ENCODE measurements around the gene ZNF775. TPM values are rescaled to one million over a fixed set of nuclear protein-coding genes. Genes with fewer than 3 reads are reported as not detected.

Gene ZNF775
- total and polyA plus RNA-seq, 4 experiments from 2014 or later, result 0.67 to 7.6 (median 4.9) TPM

DNA sequence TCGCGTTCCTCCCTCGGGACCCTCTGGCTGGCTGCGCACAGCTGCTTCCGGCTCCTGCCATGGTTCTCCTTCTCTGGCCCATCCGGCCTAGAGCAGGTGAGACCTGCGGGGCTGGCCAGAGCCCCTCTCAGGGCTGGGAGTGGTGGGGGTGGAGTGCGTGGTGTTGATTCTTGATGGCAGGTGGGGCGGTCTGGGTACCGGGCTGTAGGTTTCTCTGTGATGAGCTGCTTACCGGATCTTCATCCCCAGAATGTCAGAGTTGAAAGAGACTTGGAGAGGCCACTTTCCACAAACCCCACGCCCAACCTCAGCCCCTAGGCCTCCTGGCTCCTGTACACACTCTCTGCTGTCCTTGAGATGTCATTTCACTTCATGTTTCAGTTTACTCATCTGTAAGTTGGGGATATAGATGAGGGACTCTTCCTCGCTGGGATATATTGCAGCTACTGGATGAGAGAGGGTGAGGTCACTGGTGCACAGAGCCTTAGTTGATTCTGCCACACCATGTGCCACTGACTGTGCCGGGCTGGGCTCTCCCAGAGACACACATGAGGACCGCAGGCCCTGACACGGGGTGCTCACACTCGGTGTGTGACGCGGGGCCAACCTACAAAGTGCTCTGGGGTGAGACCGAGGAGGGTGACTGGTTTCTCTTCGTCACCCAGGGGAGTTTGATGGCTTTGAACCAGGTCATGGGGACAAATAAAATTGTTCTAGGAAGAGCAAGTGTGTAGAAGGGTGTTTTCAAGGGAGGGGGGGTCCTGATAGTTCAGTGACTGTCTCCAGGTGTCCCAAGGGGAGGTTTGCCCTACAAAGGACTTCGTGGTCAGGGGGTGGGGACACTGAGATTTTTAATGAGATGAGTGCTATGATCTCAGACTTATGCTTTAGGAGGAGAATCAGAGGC is 29.5 kb downstream of the ZNF775 start:
- Histone ChIP-seq H3K27ac (ENCODE audit: low read depth, low read length) (no peak overlapping the region), H3K9me3 (ENCODE audit: control insufficient read depth in 1 of 2, low read length in 2 of 2) (no peaks in the 10 kb centered on the region), H3K4me1 (ENCODE audit: insufficient read depth, low read length) (peaks cover 26% of the 10 kb centered on the region), H3K36me3 (ENCODE audit: insufficient read depth, low read length) (peaks cover 11% of the 10 kb centered on the region), H3K27me3 (ENCODE audit: insufficient read depth, low read length) (no peaks in the 10 kb centered on the region), H3K4me3 (ENCODE audit: low read length in 2 of 2) (no peak overlapping the region)
- peak overlapping the region in 5 of 8 donors; percentile 2 to 71 (median 21) for H3K4me3 Mint-ChIP-seq
- peak overlapping the region; percentile 19 to 83 (median 70) for H3K27ac Mint-ChIP-seq
- no peak for DNase-seq
- no peaks in the 10 kb centered on the region for H3K9me3 Mint-ChIP-seq
- peaks cover 25 to 37% (median 32%) of the 10 kb centered on the region in 4 donors for H3K4me1 Mint-ChIP-seq
- H3K27me3 Mint-ChIP-seq, result no peaks in the 10 kb centered on the region
- intact Hi-C loops (cut with micrococcal nuclease), result no loop called here
- peaks cover 20 to 45% of the 10 kb centered on the region in 2 donors for H3K36me3 Mint-ChIP-seq
- POLR2A ChIA-PET (ENCODE audit: partially characterized antibody), result interaction anchor here (1.5 kb wide), 1 partner anchor 30 kb away, joined by 4 read pairs; the partner anchor contains the start of gene ZNF775
- CTCF ChIA-PET (ENCODE audit: partially characterized antibody), result interaction anchor here (0.7 to 1.2 kb wide), 3 partner anchors 8 to 52 kb away, joined by 3 to 6 read pairs (median 3); no protein-coding TSS in a partner anchor

- Histone ChIP-seq H3K27ac (ENCODE audit: low read depth, low read length) (no peak overlapping the region), H3K9me3 (ENCODE audit: control insufficient read depth in 1 of 2, low read length in 2 of 2) (no peaks in the 10 kb centered on the region), H3K4me3 (ENCODE audit: low read length in 2 of 2) (no peak overlapping the region), H3K4me1 (ENCODE audit: insufficient read depth, low read length) (peaks cover 18% of the 10 kb centered on the region), H3K36me3 (ENCODE audit: insufficient read depth, low read length) (peaks cover 11% of the 10 kb centered on the region), H3K27me3 (ENCODE audit: insufficient read depth, low read length) (no peaks in the 10 kb centered on the region)
- POLR2A ChIA-PET (ENCODE audit: partially characterized antibody), result interaction anchor here (1.5 kb wide), 1 partner anchor 31 kb away, joined by 4 read pairs; the partner anchor contains the start of gene ZNF775
- H3K4me3 Mint-ChIP-seq, result no peak overlapping the region
- H3K36me3 Mint-ChIP-seq, result peaks cover 20 to 45% of the 10 kb centered on the region in 2 donors
- H3K27ac Mint-ChIP-seq, result peak overlapping the region; percentile 19 to 83 (median 74)
- intact Hi-C loops (cut with micrococcal nuclease), result no loop called here
- H3K9me3 Mint-ChIP-seq, result no peaks in the 10 kb centered on the region
- peaks cover 19 to 32% (median 26%) of the 10 kb centered on the region in 4 donors for H3K4me1 Mint-ChIP-seq
- DNase-seq, result no peak
- CTCF ChIA-PET (ENCODE audit: partially characterized antibody), result interaction anchor here (0.7 to 1.2 kb wide), 2 partner anchors 8 to 9 kb away, joined by 3 to 6 read pairs; no protein-coding TSS in a partner anchor
- H3K27me3 Mint-ChIP-seq, result no peaks in the 10 kb centered on the region
These were observed 30.3 kb downstream of the ZNF775 start for GRCh38 chr7:150409300-150410030.

- Mint-ChIP-seq H3K36me3 (peaks cover 20 to 45% of the 10 kb centered on the region in 2 donors), H3K4me1 (peaks cover 17 to 28% (median 23%) of the 10 kb centered on the region in 4 donors)
- POLR2A ChIA-PET (ENCODE audit: partially characterized antibody), result interaction anchor here (1.5 kb wide), 1 partner anchor 32 kb away, joined by 4 read pairs; the partner anchor contains the start of gene ZNF775
These were observed 31.0 kb downstream of the ZNF775 start for GRCh38 chr7:150410131-150410530.

DNA sequence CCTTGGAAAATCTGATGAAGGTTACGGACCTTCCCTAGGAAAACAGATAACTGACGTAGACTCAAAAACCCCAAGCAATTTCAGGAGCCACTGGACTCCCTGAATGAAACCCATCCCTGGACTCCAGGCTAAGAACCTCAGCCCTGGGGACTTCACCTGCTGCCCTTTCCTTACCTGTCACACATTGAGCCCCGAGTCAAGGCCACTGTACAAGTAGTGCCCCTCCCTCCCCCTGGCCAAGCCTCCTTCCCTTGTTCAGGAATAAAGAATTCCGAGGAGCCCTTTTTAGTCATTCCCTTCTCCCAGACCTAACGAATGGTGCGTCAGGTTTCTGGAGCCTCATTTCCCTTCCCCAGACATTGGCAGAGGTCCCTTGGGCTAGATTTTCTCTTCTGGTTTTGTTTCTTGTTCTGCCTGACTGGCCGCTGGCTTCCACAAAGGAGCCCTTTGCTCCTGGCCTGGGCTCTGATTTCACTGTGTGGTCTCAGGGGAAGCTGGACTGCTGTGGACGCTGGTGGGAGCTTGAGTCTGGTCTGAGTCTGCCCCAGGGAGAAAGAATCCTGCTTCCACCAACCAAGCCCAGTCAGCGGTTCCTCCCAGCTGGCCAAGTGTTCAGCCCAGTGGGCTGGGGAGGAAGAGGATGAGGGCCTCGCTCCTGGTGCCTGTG is 31.7 kb downstream of the ZNF775 start:
- intact Hi-C loops (cut with micrococcal nuclease), result no loop called here
- Histone ChIP-seq H3K36me3 (ENCODE audit: insufficient read depth, low read length) (peaks cover 11% of the 10 kb centered on the region), H3K27me3 (ENCODE audit: insufficient read depth, low read length) (no peaks in the 10 kb centered on the region), H3K9me3 (ENCODE audit: control insufficient read depth in 1 of 2, low read length in 2 of 2) (no peaks in the 10 kb centered on the region), H3K4me1 (ENCODE audit: insufficient read depth, low read length) (peaks cover 16% of the 10 kb centered on the region), H3K4me3 (ENCODE audit: low read length in 2 of 2) (no peak overlapping the region), H3K27ac (ENCODE audit: low read depth, low read length) (no peak overlapping the region)
- H3K4me3 Mint-ChIP-seq, result no peak overlapping the region
- ChIA-PET POLR2A (ENCODE audit: partially characterized antibody) (no interaction called here), CTCF (ENCODE audit: partially characterized antibody) (interaction anchor here (0.8 kb wide), 1 partner anchor 18 kb away, joined by 3 read pairs; no protein-coding TSS in a partner anchor)
- peaks cover 17 to 22% (median 21%) of the 10 kb centered on the region in 4 donors for H3K4me1 Mint-ChIP-seq
- no peaks in the 10 kb centered on the region for H3K27me3 Mint-ChIP-seq
- DNase-seq, result no peak
- H3K36me3 Mint-ChIP-seq, result peaks cover 20 to 41% of the 10 kb centered on the region in 2 donors
- peak overlapping the region in 2 of 7 donors; percentile 30 to 32 for H3K27ac Mint-ChIP-seq
- H3K9me3 Mint-ChIP-seq, result no peaks in the 10 kb centered on the region

More at GRCh38 chr7:150410131-150410530, 31.0 kb downstream of the ZNF775 start:
- Mint-ChIP-seq H3K4me3 (no peak overlapping the region), H3K27me3 (no peaks in the 10 kb centered on the region), H3K27ac (peak overlapping the region in 1 of 7 donors; percentile 30), H3K9me3 (no peaks in the 10 kb centered on the region)
- Histone ChIP-seq H3K36me3 (ENCODE audit: insufficient read depth, low read length) (peaks cover 11% of the 10 kb centered on the region), H3K9me3 (ENCODE audit: control insufficient read depth in 1 of 2, low read length in 2 of 2) (no peaks in the 10 kb centered on the region), H3K27me3 (ENCODE audit: insufficient read depth, low read length) (no peaks in the 10 kb centered on the region), H3K27ac (ENCODE audit: low read depth, low read length) (no peak overlapping the region), H3K4me3 (ENCODE audit: low read length in 2 of 2) (no peak overlapping the region), H3K4me1 (ENCODE audit: insufficient read depth, low read length) (peaks cover 16% of the 10 kb centered on the region)
- CTCF ChIA-PET (ENCODE audit: partially characterized antibody), result interaction anchor here (0.8 to 1.2 kb wide), 2 partner anchors 8 to 17 kb away, joined by 3 to 6 read pairs; no protein-coding TSS in a partner anchor
- intact Hi-C loops (cut with micrococcal nuclease), result no loop called here
- DNase-seq, result no peak

- no peaks in the 10 kb centered on the region for H3K27me3 ChIP-seq (ENCODE audit: insufficient read depth, low read length)
- no peak overlapping the region for H3K27ac ChIP-seq (ENCODE audit: low read depth, low read length)
- no peaks in the 10 kb centered on the region for H3K9me3 ChIP-seq (ENCODE audit: control insufficient read depth in 1 of 2, low read length in 2 of 2)
- H3K36me3 Mint-ChIP-seq, result peaks cover 20 to 36% of the 10 kb centered on the region in 2 donors
- no peaks in the 10 kb centered on the region for H3K27me3 Mint-ChIP-seq
- H3K4me1 ChIP-seq (ENCODE audit: insufficient read depth, low read length), result peaks cover 10% of the 10 kb centered on the region
- no peaks in the 10 kb centered on the region for H3K9me3 Mint-ChIP-seq
- H3K4me1 Mint-ChIP-seq, result peaks cover 13 to 14% (median 13%) of the 10 kb centered on the region in 4 donors
- H3K4me3 Mint-ChIP-seq, result peak overlapping the region in 1 of 8 donors; percentile 27
- no peak for DNase-seq
- intact Hi-C loops (cut with micrococcal nuclease), result no loop called here
- ChIA-PET CTCF (ENCODE audit: partially characterized antibody) (no interaction called here), POLR2A (ENCODE audit: partially characterized antibody) (no interaction called here)
- H3K4me3 ChIP-seq (ENCODE audit: low read length in 2 of 2), result no peak overlapping the region
- H3K27ac Mint-ChIP-seq, result peak overlapping the region in 5 of 7 donors; percentile 23 to 74 (median 48)
- H3K36me3 ChIP-seq (ENCODE audit: insufficient read depth, low read length), result peaks cover 11% of the 10 kb centered on the region
These were observed 32.5 kb downstream of the ZNF775 start for GRCh38 chr7:150411606-150412005.

- no peak overlapping the region for H3K27ac ChIP-seq (ENCODE audit: low read depth, low read length)
- intact Hi-C loops (cut with micrococcal nuclease), result no loop called here
- POLR2A ChIA-PET (ENCODE audit: partially characterized antibody), result no interaction called here
- Mint-ChIP-seq H3K9me3 (no peaks in the 10 kb centered on the region), H3K36me3 (peaks cover 18 to 33% of the 10 kb centered on the region in 2 donors), H3K4me3 (peak overlapping the region in 1 of 8 donors; percentile 27), H3K27ac (peak overlapping the region in 3 of 7 donors; percentile 47 to 74 (median 53)), H3K27me3 (no peaks in the 10 kb centered on the region), H3K4me1 (peaks cover 10 to 11% (median 10%) of the 10 kb centered on the region in 4 donors)
- DNase-seq, result no peak
- H3K27me3 ChIP-seq (ENCODE audit: insufficient read depth, low read length), result no peaks in the 10 kb centered on the region
- H3K36me3 ChIP-seq (ENCODE audit: insufficient read depth, low read length), result peaks cover 11% of the 10 kb centered on the region
- no peaks in the 10 kb centered on the region for H3K9me3 ChIP-seq (ENCODE audit: control insufficient read depth in 1 of 2, low read length in 2 of 2)
- CTCF ChIA-PET (ENCODE audit: partially characterized antibody), result no interaction called here
- H3K4me1 ChIP-seq (ENCODE audit: insufficient read depth, low read length), result peaks cover 6% of the 10 kb centered on the region
- H3K4me3 ChIP-seq (ENCODE audit: low read length in 2 of 2), result no peak overlapping the region
These were observed 32.9 kb downstream of the ZNF775 start for GRCh38 chr7:150412016-150412415.

All from CD4-positive, alpha-beta memory T cell (primary cell).